Body of pancreas (tissue), 4 donors: ENCODE measurements around the gene PNN. TPM values are rescaled to one million over a fixed set of nuclear protein-coding genes. Genes with fewer than 3 reads are reported as not detected.
"Not testable (repeated sequence)": the region's sequence is repeated elsewhere in the genome, so short reads cannot be mapped to it uniquely, and the experiment has no call there.

Experiments
- ATAC-seq: fragments of 150-250 bp; one replicate; pipeline ENCODE4 v1.9.1; 2016
- DNase-seq, 4 donors: peaks; one replicate each; pipeline ENCODE4 v3.0.0-alpha.2; 2019
- H3K27ac ChIP-seq, 4 donors: fragments of 200-600 bp; sonication (generic); 1 replicate in 3 of 4; 2 replicates in 1 of 4; pipeline versions ENCODE4 v1.5.1 to v1.6.1; 2016 to 2019; ENCODE audit warnings: mild to moderate bottlenecking in 1 of 4, mixed read lengths in 1 of 4, moderate library complexity in 1 of 4
- H3K27me3 ChIP-seq, 2 donors: fragments of 200-600 bp; sonication (generic); one replicate each; pipeline ENCODE4 v1.6.0; 2016; ENCODE audit warnings: mild to moderate bottlenecking in 1 of 2
- H3K36me3 ChIP-seq, 2 donors: fragments of 200-600 bp; sonication (generic); replicated peaks in 1 of 2; 2 replicates each; pipeline ENCODE4 v1.5.1; 2016; ENCODE audit warnings: low read depth in 2 of 2; ENCODE audit not compliant: insufficient read depth in 1 of 2
- H3K4me1 ChIP-seq: fragments of 200-600 bp; sonication (generic); one replicate; pipeline ENCODE4 v1.6.0; 2016
- H3K4me3 ChIP-seq, 2 donors: fragments of 200-600 bp; sonication (generic); 1 replicate in 1 of 2; 2 replicates in 1 of 2; pipeline ENCODE4 v1.5.1; 2016 to 2019
- H3K9me3 ChIP-seq, 3 donors: fragments of 200-600 bp; sonication (generic); 1 replicate in 2 of 3; 2 replicates in 1 of 3; pipeline ENCODE4 v1.5.1; 2016
- CTCF ChIP-seq, 7 experiments: fragments of 450-650 bp in 4 of 7; fragments of 200-600 bp in 3 of 7; sonication (generic) in 3 of 7; IDR thresholded peaks; one replicate each; pipeline ENCODE4 v1.5.1; 2016 to 2019; ENCODE audit warnings: antibody characterized with exemption in 7 of 7
- POLR2A ChIP-seq, 3 donors: fragments of 450-650 bp; IDR thresholded peaks; one replicate each; pipeline ENCODE4 v1.6.1; 2016; ENCODE audit warnings: antibody characterized with exemption in 3 of 3, mild to moderate bottlenecking in 2 of 3
- WGBS, 2 donors: methylation state at CpG; one replicate each; pipeline ENCODE4 v1.1.5; 2017; 5-methylcytosine and 5-hydroxymethylcytosine counted together
- intact Hi-C: fragments of 100-400 bp; cut with DNase I; formaldehyde crosslinking; loops from one replicate; pipeline ENCODE4 v1.15.1; 2023
- total RNA-seq, 2 donors: library from RNA; depleted of rRNA; stranded (reverse); fragments of >200 nt; gene quantifications; one replicate each; pipeline ENCODE4 v1.1.0, GENCODE V29; 2016

Gene PNN
- total RNA-seq, 2 donors from 2014 or later = 31.6 to 43.8 TPM

GRCh38 chr14:39180553-39180952 is 5.5 kb downstream of the PNN start:
- Histone ChIP-seq H3K27ac (no peak overlapping the region), H3K4me1 (peaks cover 18% of the 10 kb centered on the region), H3K9me3 (no peaks in the 10 kb centered on the region), H3K4me3 (no peak overlapping the region), H3K27me3 (no peaks in the 10 kb centered on the region), H3K36me3 (peaks cover 29 to 48% of the 10 kb centered on the region in 2 donors)
- TF ChIP-seq CTCF (IDR thresholded peaks at IDR 0.05) = no peak
- TF ChIP-seq POLR2A (IDR thresholded peaks at IDR 0.05) = no peak
- DNase-seq (no peak), ATAC-seq (no peak)
- intact Hi-C loops = no loop called here
- 87 to 88% methylated on average over 5 of the region's 5 CpGs for whole genome bisulfite sequencing, 2 donors

- ATAC-seq (no peak), DNase-seq (no peak)
- no peak for TF ChIP-seq CTCF (IDR thresholded peaks at IDR 0.05)
- TF ChIP-seq POLR2A (IDR thresholded peaks at IDR 0.05) = no peak
- Histone ChIP-seq H3K36me3 (peaks cover 29 to 48% of the 10 kb centered on the region in 2 donors), H3K4me1 (peaks cover 14% of the 10 kb centered on the region), H3K9me3 (no peaks in the 10 kb centered on the region), H3K27me3 (no peaks in the 10 kb centered on the region), H3K4me3 (no peak overlapping the region), H3K27ac (no peak overlapping the region)
- 89 to 97% methylated on average over 7 of the region's 7 CpGs for whole genome bisulfite sequencing, 2 donors
- intact Hi-C loops = no loop called here
These were observed 6.1 kb downstream of the PNN start for GRCh38 chr14:39181026-39181692.

- 75 to 77% methylated on average over 5 of the region's 5 CpGs for WGBS, 2 donors
- no peaks in the 10 kb centered on the region for H3K9me3 ChIP-seq
- ATAC-seq (no peak), DNase-seq (no peak)
- TF ChIP-seq POLR2A (IDR thresholded peaks at IDR 0.05) (no peak), CTCF (IDR thresholded peaks at IDR 0.05) (no peak)
- no peaks in the 10 kb centered on the region for H3K27me3 ChIP-seq
- no peak overlapping the region for H3K27ac ChIP-seq
- peaks cover 27 to 48% of the 10 kb centered on the region in 2 donors for H3K36me3 ChIP-seq
- H3K4me1 ChIP-seq = peaks cover 9% of the 10 kb centered on the region
- intact Hi-C loops = no loop called here
- no peak overlapping the region for H3K4me3 ChIP-seq
These were observed 6.6 kb downstream of the PNN start for GRCh38 chr14:39181693-39182047.

GRCh38 chr14:39182770-39183684 is 8.0 kb downstream of the PNN start:
- H3K9me3 ChIP-seq = no peaks in the 10 kb centered on the region
- DNase-seq = no peak
- H3K36me3 ChIP-seq = peaks cover 17 to 38% of the 10 kb centered on the region in 2 donors
- H3K4me1 ChIP-seq = no peaks in the 10 kb centered on the region
- ATAC-seq = no peak
- H3K4me3 ChIP-seq = no peak overlapping the region
- intact Hi-C loops = no loop called here
- no peaks in the 10 kb centered on the region for H3K27me3 ChIP-seq
- 96 to 97% methylated on average over 1 of the region's 1 CpG for WGBS, 2 donors
- no peak overlapping the region for H3K27ac ChIP-seq
- TF ChIP-seq POLR2A (IDR thresholded peaks at IDR 0.05) (no peak), CTCF (IDR thresholded peaks at IDR 0.05) (no peak)

GRCh38 chr14:39183685-39184003 is 8.6 kb downstream of the PNN start:
- H3K9me3 ChIP-seq, DNase-seq, H3K27ac ChIP-seq, H3K4me3 ChIP-seq, H3K4me1 ChIP-seq, ATAC-seq, H3K27me3 ChIP-seq, intact Hi-C loops: not testable (repeated sequence)
- H3K36me3 ChIP-seq = peaks cover 17 to 34% of the 10 kb centered on the region in 2 donors
- WGBS, 2 donors = 91 to 92% methylated on average over 5 of the region's 5 CpGs
